ENCODE data around the gene INSIG1. TPM values are rescaled to one million over a fixed set of nuclear protein-coding genes. Genes with fewer than 3 reads are reported as not detected.

INSIG1 gene
- polyA plus RNA-seq, 1 experiment = 29.4 TPM

GRCh38 chr7:155291729-155292128 lies 5.9 kb upstream of the INSIG1 start:
- H3K9me3 ChIP-seq (ENCODE audit: control insufficient read depth, insufficient read depth, low read length) = no peaks in the 10 kb centered on the region; the same call in 1 of the 2 replicates
- no peak for DNase-seq (ENCODE audit: low read depth, low spot score)
- TF ChIP-seq CTCF (IDR thresholded peaks at IDR 0.05; ENCODE audit: low read depth, low read length) = no peak
- H3K27me3 ChIP-seq (ENCODE audit: control insufficient read depth, insufficient read depth, low read length) = no peaks in the 10 kb centered on the region
- no peak overlapping the region for H3K27ac ChIP-seq (ENCODE audit: low read depth, low read length)
- ChIA-PET POLR2A (no interaction called here), CTCF (no interaction called here)
- H3K4me3 ChIP-seq (ENCODE audit: low read depth, low read length) = no peak overlapping the region

- CTCF ChIA-PET = no interaction called here
- no peak for DNase-seq (ENCODE audit: low read depth, low spot score)
- H3K4me3 ChIP-seq (ENCODE audit: low read depth, low read length) = no peak overlapping the region
- no peaks in the 10 kb centered on the region; the same call in 1 of the 2 replicates for H3K9me3 ChIP-seq (ENCODE audit: control insufficient read depth, insufficient read depth, low read length)
- H3K27me3 ChIP-seq (ENCODE audit: control insufficient read depth, insufficient read depth, low read length) = no peaks in the 10 kb centered on the region
- H3K27ac ChIP-seq (ENCODE audit: low read depth, low read length) = no peak overlapping the region
- POLR2A ChIA-PET = no interaction called here
- TF ChIP-seq CTCF (IDR thresholded peaks at IDR 0.05; ENCODE audit: low read depth, low read length) = no peak
These were observed 4.9 kb upstream of the INSIG1 start for GRCh38 chr7:155292680-155293226.

GRCh38 chr7:155293721-155294510 lies 3.8 kb upstream of the INSIG1 start:
- CTCF ChIA-PET = interaction anchor here (1.2 kb wide), 1 partner anchor 366 kb away, joined by 6 read pairs; no protein-coding TSS in a partner anchor
- Histone ChIP-seq H3K27ac (ENCODE audit: low read depth, low read length) (no peak overlapping the region), H3K4me3 (ENCODE audit: low read depth, low read length) (no peak overlapping the region), H3K27me3 (ENCODE audit: control insufficient read depth, insufficient read depth, low read length) (no peaks in the 10 kb centered on the region), H3K9me3 (ENCODE audit: control insufficient read depth, insufficient read depth, low read length) (no peaks in the 10 kb centered on the region; the same call in 1 of the 2 replicates)
- no peak for TF ChIP-seq CTCF (IDR thresholded peaks at IDR 0.05; ENCODE audit: low read depth, low read length)
- DNase-seq (ENCODE audit: low read depth, low spot score) = no peak
- POLR2A ChIA-PET = no interaction called here

- Histone ChIP-seq H3K27ac (ENCODE audit: low read depth, low read length) (no peak overlapping the region), H3K9me3 (ENCODE audit: control insufficient read depth, insufficient read depth, low read length) (no peaks in the 10 kb centered on the region; the same call in 1 of the 2 replicates), H3K27me3 (ENCODE audit: control insufficient read depth, insufficient read depth, low read length) (no peaks in the 10 kb centered on the region), H3K4me3 (ENCODE audit: low read depth, low read length) (no peak overlapping the region)
- ChIA-PET POLR2A (no interaction called here), CTCF (interaction anchor here (1.2 kb wide), 1 partner anchor 367 kb away, joined by 6 read pairs; no protein-coding TSS in a partner anchor)
- no peak for DNase-seq (ENCODE audit: low read depth, low spot score)
- no peak for TF ChIP-seq CTCF (IDR thresholded peaks at IDR 0.05; ENCODE audit: low read depth, low read length)
These were observed 3.2 kb upstream of the INSIG1 start for GRCh38 chr7:155294511-155294778.

GRCh38 chr7:155295511-155295910 lies 2.2 kb upstream of the INSIG1 start:
- POLR2A ChIA-PET = no interaction called here
- no peaks in the 10 kb centered on the region for H3K27me3 ChIP-seq (ENCODE audit: control insufficient read depth, insufficient read depth, low read length)
- H3K4me3 ChIP-seq (ENCODE audit: low read depth, low read length) = no peak overlapping the region
- TF ChIP-seq CTCF (IDR thresholded peaks at IDR 0.05; ENCODE audit: low read depth, low read length) = no peak
- CTCF ChIA-PET = interaction anchor here (3.3 kb wide), 1 partner anchor 106 kb away, joined by 18 read pairs; no protein-coding TSS in a partner anchor
- no peaks in the 10 kb centered on the region for H3K9me3 ChIP-seq (ENCODE audit: control insufficient read depth, insufficient read depth, low read length)
- no peak overlapping the region for H3K27ac ChIP-seq (ENCODE audit: low read depth, low read length)
- DNase-seq (ENCODE audit: low read depth, low spot score) = no peak
